GM19463 (cell line): ENCODE results near the gene SLC12A5.

Source experiments
- ATAC-seq: cut with Tn5 transposase; IDR thresholded peaks from one replicate; pipeline ENCODE4 v1.9.1; 2021; ENCODE audit warnings: mild to moderate bottlenecking, moderate library complexity; ENCODE audit not compliant: unreplicated experiment

The SLC12A5 gene

DNA sequence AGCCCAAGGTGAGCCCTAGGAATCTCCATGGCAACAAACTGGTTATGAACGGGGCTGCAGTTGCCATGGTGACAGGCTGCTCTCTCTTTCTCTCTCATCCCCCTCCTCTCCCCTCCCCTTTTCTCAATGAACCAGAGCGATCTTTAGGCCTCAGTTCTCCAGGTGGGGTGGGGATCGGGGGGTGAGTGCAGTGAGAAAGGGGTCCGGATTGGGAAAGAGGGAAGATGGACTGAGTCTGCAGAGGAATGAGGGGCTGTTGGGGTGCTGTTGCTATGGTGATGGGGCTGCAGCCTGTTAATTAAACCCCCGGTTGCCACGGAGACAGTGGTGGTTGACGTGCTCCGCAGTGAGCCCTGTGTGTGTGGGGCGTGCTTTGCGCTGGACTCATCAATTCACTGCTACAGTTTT lies 3.6 kb upstream of the SLC12A5 start:
- no peak for ATAC-seq

GRCh38 chr20:46027245-46027853 lies 1.7 kb upstream of the SLC12A5 start:
- no peak for ATAC-seq

GRCh38 chr20:46028110-46028509 lies 905 bp upstream of the SLC12A5 start:
- ATAC-seq: no peak

GRCh38 chr20:46030284-46031013 lies 1.4 kb downstream of the SLC12A5 start:
- ATAC-seq: no peak

- no peak for ATAC-seq
These were observed 2.1 kb downstream of the SLC12A5 start for GRCh38 chr20:46031014-46031569.

DNA sequence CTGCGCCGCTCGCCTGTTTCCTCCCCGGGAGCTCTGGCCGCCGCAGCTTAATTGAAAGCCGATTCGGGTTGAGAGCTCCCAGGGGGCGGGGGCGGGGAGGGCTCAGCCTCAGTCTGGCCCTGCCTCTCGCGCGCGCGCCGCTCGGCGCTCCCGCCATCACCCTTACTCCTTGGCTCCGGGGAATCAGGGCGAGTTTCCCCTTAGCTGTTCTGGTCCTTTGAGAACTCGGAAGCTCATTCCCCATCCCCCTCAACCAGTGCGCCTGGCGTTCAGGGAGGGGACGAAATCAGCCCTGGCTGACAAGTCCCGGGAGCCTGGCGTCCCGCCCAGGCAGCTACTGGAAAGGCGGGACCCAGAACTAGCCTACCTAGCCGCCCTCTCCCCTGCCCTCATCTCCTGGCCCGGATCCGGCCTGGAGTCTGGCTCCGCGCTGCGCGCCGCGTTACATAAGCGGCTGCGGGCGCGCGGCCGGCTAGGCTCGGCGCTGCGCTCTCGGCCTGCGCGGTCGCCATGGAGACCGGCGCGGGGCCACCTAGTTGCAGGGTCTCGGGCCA lies 2.8 kb downstream of the SLC12A5 start:
- no peak for ATAC-seq

GRCh38 chr20:46034039-46034438 lies 5.0 kb downstream of the SLC12A5 start:
- ATAC-seq: no peak

GRCh38 chr20:46035253-46035652 lies 6.2 kb downstream of the SLC12A5 start:
- ATAC-seq: no peak

GRCh38 chr20:46035713-46036112 lies 6.7 kb downstream of the SLC12A5 start:
- ATAC-seq: no peak

DNA sequence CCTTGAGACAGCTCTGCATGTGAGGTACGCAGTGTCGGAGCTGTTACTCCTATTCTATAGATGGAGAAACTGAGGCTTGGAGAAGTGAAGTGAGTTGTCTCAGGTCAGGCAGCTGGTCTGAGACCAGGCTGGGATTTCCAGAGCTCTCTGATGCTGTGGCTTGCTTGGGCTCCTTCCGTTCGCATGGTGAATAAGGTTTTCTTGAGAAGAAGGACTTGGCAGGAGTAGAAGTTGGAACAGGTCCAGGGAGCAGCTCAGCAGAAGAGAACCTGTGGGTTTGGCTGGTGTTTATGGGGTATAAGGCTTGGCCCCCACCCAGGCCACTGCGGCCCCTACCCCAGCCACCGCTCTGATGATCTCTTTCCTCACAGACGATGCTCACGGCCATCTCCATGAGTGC lies 7.4 kb downstream of the SLC12A5 start:
- no peak for ATAC-seq

- no peak for ATAC-seq
These were observed 8.0 kb downstream of the SLC12A5 start for GRCh38 chr20:46037036-46037435.

- no peak for ATAC-seq
These were observed 12.0 kb downstream of the SLC12A5 start for GRCh38 chr20:46040902-46041535.

DNA sequence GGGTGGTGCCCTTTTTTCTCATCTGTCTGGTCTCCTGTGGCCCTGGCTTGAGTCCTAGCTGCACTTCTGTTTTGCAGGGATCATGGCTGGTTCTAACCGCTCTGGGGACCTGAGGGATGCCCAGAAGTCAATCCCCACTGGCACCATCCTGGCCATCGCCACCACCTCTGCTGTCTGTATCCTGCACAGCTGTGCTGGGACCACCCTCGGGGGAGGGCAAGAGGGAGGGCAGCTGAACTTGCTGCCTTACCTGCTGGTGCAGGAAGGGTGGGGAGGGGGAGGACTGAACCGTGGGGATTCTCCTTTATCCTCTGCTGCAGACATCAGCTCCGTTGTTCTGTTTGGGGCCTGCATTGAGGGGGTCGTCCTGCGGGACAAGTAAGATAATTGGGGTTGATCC lies 14.5 kb downstream of the SLC12A5 start:
- ATAC-seq: no peak

DNA sequence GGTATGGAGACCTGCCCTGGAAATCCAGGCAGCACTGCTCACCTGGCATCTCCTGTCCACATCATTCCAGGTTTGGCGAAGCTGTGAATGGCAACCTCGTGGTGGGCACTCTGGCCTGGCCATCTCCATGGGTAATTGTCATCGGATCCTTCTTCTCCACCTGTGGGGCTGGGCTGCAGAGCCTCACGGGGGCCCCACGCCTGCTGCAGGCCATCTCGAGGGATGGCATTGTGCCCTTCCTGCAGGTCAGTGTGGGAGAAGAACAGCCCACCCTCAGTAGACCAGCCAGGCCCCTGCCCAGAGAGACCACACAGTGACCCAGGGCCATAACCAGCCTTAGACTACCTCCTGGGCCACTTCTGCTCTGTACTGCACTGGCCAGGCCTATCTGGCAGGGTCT lies 15.9 kb downstream of the SLC12A5 start:
- no peak for ATAC-seq

DNA sequence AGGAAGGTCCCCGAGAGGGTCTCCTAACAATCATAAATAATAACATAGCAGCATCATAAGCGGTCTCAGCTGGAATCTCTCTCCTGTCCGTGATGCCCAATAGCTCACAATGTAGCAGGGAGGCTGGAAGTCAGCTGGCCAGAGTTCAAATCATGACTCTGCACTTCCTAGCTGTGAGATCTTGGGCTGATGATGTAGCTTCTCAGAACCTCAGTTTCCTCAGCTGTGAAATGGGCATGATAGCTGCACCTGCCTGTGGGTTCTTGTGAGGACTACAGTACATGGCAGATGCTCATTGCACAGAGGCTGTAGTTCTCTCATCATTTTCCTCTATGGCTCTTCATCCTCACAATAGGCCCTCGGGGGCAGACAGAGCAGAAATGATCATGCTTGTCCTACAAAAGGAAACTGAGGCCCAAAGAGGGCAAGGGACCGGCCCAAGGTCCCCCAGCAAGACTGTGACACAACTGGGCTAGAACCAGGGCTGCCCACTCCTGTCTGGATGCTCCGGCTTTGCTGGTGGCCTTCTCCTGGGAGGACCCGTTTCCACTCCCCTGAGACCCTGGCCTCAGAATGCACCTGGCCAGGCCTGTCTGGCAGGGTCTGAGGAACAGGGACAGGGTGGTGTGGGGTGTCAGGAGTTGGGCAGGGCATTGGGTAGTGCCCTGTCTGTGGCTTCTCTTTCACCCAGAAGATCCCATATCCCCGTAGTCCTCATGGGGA lies 17.7 kb downstream of the SLC12A5 start:
- ATAC-seq: no peak

DNA sequence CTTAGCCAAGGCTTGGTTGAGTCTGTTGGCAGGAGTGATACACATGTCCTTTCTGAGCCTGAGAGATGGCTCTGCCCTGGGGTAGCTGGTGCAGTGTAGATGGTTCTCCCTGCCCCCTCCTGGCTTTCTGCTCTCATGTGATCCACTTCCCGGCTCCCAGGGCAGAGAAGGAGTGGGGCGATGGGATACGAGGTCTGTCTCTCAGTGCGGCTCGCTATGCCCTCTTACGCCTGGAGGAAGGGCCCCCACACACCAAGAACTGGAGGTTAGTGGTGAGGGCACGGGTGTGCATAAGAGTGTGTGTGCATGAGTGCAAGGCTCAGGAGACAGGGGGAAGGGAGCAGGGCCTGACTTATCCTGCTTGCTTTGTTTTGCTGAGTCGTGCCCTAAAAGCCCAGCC lies 18.8 kb downstream of the SLC12A5 start:
- ATAC-seq: no peak

DNA sequence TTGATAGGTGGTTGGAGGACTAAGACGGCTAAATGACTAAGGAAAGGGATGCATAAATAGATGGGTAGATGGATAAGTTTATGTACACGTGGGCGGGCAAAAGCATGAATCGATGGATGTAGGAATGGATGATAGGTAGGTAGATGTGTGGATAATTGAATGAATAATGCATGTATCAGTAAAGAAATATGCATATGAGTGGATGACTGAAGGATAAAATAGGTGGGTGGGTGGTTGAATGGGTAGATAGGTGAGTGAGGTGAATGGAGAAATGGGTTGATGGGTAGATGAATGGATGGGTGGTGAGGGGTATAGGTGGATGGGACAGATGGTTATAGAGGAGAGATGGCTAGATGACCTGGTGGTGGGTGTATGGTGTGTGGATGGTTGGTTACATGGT lies 20.2 kb downstream of the SLC12A5 start:
- no peak for ATAC-seq

- no peak for ATAC-seq
These were observed 20.8 kb downstream of the SLC12A5 start for GRCh38 chr20:46049815-46050214.

DNA sequence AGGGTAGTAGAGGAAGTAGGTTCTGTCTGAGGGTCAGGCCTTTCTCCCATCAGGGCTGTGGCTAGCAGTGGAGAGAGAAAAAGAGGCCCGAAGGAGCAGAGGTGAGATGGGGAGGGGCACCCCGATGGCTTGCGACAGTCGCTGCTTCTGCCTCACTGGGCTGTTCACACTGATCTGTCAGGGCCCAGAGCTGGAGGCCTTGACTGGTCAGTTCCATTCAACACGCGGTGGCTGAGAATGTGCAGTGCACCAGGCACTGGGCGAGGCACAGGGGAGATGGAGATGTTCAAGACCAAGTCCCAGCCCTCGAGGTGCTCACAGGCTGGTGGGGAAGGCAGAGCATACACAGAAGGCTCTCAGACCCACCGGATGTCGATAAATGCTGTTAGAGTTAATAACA lies 21.4 kb downstream of the SLC12A5 start:
- ATAC-seq: no peak

DNA sequence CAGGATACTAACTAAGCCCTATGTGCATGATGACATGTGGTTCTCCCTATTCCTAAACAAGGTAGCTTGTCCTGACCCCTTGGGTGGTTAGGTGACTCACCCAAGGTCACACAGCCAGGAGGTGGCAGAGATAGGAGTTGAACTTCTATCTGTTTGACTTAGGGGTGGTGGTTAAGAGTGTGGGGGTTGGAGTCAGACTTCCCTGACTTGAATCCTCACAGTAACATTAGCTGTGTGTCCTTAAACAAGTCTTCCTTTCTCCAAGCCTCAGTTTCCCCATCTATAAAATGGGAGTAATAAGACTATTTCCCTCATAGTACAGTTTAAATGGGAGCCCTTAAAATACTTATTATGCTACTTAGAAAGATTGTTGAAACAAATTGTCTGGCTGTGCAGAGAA lies 21.9 kb downstream of the SLC12A5 start:
- ATAC-seq: no peak
